ENCODE data around the gene PGGHG. TPM values are rescaled to one million over a fixed set of nuclear protein-coding genes. Genes with fewer than 3 reads are reported as not detected.
"Not testable (repeated sequence)": the region's sequence is repeated elsewhere in the genome, so short reads cannot be mapped to it uniquely, and the experiment has no call there.

PGGHG gene
- total RNA-seq, 2 donors from 2014 or later: 10.6 to 12.9 TPM

DNA sequence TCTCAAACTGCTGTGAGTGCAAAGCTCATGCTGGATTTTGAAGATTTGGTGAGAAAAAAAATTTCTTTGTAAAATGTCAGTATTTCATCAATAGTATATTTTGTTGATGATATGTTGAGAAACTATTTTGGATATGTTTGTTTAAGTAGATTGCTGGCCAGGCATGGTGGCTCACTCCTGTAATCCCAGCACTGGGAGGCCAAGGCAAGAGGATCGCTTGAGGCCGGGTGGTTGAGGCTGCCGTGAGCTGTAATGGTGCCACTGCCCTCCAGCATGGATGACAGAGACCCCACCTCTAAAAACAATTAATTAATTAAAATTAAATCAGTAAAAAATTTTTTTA, 38.6 kb downstream of the PGGHG start:
- no peaks in the 10 kb centered on the region for H3K27me3 ChIP-seq
- no peaks in the 10 kb centered on the region for H3K36me3 ChIP-seq
- intact Hi-C loops (cut with DNase I): no loop called here
- H3K4me1 ChIP-seq: peaks cover 5% of the 10 kb centered on the region
- TF ChIP-seq, protein P1, sequence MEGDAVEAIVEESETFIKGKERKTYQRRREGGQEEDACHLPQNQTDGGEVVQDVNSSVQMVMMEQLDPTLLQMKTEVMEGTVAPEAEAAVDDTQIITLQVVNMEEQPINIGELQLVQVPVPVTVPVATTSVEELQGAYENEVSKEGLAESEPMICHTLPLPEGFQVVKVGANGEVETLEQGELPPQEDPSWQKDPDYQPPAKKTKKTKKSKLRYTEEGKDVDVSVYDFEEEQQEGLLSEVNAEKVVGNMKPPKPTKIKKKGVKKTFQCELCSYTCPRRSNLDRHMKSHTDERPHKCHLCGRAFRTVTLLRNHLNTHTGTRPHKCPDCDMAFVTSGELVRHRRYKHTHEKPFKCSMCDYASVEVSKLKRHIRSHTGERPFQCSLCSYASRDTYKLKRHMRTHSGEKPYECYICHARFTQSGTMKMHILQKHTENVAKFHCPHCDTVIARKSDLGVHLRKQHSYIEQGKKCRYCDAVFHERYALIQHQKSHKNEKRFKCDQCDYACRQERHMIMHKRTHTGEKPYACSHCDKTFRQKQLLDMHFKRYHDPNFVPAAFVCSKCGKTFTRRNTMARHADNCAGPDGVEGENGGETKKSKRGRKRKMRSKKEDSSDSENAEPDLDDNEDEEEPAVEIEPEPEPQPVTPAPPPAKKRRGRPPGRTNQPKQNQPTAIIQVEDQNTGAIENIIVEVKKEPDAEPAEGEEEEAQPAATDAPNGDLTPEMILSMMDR (IDR thresholded peaks at IDR 0.05): no peak
- peak overlapping the region; percentile 69 for H3K27ac ChIP-seq
- DNase-seq: no peak
- H3K4me3 ChIP-seq: no peak overlapping the region
- H3K9ac ChIP-seq (ENCODE audit: low read depth in 2 of 2, low read length in 2 of 2): peak overlapping the region; percentile 58 to 64
- H3K9me3 ChIP-seq: no peaks in the 10 kb centered on the region

DNA sequence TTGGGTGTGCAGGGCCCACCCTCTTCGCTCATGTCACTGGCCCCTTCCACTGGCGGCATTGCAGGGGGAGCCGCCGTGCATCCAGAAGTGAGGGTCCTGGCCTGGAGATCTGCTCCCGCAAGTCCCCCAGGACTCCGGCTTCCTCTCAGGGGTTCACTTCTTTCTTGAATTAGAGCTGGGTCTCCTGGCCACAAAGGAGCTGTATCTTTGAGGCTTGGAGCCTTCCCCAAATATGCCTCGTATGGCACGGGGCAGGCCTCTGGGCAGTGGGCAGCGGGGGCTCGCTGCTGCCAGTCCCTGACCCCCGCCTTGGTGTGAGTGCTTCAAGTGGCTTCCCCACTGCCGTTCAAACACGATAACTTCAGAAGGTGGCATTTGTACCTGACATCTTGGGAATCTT, 39.1 kb downstream of the PGGHG start:
- H3K27ac ChIP-seq: no peak overlapping the region
- no peak overlapping the region for H3K4me3 ChIP-seq
- DNase-seq: no peak
- TF ChIP-seq, protein P1 (IDR thresholded peaks at IDR 0.05): no peak
- no peaks in the 10 kb centered on the region for H3K27me3 ChIP-seq
- no peak overlapping the region for H3K9ac ChIP-seq (ENCODE audit: low read depth in 2 of 2, low read length in 2 of 2)
- intact Hi-C loops (cut with DNase I): no loop called here
- H3K36me3 ChIP-seq: no peaks in the 10 kb centered on the region
- peaks cover 5% of the 10 kb centered on the region for H3K4me1 ChIP-seq
- H3K9me3 ChIP-seq: no peaks in the 10 kb centered on the region

DNA sequence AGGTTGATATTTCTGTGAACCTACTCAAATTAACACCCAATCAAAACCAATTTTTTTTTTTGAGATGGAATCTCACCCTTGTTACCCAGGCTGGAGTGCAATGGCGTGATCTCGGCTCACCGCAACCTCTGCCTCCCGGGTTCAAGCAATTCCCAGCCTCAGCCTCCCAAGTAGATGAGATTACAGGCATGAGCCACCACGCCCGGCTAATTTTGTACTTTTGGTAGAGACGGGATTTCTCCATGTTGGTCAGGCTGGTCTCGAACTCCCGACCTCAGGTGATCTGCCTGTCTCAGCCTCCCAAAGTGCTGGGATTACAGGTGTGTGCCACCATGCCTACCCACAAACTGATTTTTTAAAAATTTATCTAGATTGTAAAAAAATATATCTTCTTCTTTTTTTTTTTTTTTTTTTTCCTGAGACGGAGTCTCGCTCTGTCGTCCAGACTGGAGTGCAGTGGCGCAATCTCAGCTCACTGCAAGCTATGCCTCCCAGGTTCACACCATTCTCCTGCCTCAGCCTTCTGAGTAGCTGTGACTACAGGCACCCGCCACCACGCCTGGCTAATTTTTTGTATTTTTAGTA, 39.7 kb downstream of the PGGHG start:
- H3K27me3 ChIP-seq; intact Hi-C loops (cut with DNase I); H3K4me3 ChIP-seq; H3K36me3 ChIP-seq; H3K9me3 ChIP-seq; H3K4me1 ChIP-seq; DNase-seq; H3K27ac ChIP-seq; H3K9ac ChIP-seq (ENCODE audit: low read depth in 2 of 2, low read length in 2 of 2): not testable (repeated sequence)

DNA sequence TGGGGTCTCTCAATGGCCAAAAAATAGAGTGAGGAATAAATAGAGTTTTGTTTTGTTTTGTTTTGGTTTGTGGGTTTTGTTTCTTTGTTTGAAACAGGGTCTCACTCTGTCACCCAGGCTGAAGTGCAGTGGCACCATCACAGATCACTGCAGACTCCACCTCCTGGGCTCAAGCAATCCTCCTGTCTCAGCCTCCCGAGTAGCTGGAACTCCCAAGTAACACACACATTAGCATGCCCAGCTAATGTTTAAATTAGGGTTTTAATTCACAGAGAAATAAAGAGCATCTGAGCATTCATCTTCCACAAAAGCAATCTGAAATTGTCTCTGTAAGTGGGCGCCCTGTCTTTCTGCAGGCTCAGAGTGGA, 40.9 kb downstream of the PGGHG start:
- no peak for DNase-seq
- no peak overlapping the region for H3K9ac ChIP-seq (ENCODE audit: low read depth in 2 of 2, low read length in 2 of 2)
- TF ChIP-seq, protein P1 (IDR thresholded peaks at IDR 0.05): no peak
- no peak overlapping the region for H3K4me3 ChIP-seq
- peaks cover 5% of the 10 kb centered on the region for H3K4me1 ChIP-seq
- no peaks in the 10 kb centered on the region for H3K27me3 ChIP-seq
- H3K9me3 ChIP-seq: no peaks in the 10 kb centered on the region
- no peaks in the 10 kb centered on the region for H3K36me3 ChIP-seq
- no peak overlapping the region for H3K27ac ChIP-seq
- intact Hi-C loops (cut with DNase I): no loop called here

DNA sequence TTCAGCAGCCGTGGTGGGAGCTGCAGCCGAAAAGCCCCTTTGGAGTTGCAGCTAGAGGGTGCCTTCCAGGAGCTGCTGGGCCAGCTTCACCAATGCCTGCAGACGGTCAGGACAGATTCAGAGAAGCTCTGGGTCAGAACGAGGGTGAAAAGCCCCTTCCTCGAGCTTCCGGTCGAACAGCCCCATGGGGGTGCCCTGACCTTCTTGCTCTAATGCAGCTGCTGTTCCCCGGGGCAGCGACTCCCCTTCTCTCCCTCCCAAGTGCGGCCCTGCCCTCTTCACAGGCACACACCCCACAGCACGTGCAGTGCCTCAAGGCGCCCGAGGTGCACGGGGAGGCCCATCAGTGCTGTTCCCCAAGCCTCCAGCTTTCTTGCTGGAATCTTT, 41.4 kb downstream of the PGGHG start:
- DNase-seq: no peak

DNA sequence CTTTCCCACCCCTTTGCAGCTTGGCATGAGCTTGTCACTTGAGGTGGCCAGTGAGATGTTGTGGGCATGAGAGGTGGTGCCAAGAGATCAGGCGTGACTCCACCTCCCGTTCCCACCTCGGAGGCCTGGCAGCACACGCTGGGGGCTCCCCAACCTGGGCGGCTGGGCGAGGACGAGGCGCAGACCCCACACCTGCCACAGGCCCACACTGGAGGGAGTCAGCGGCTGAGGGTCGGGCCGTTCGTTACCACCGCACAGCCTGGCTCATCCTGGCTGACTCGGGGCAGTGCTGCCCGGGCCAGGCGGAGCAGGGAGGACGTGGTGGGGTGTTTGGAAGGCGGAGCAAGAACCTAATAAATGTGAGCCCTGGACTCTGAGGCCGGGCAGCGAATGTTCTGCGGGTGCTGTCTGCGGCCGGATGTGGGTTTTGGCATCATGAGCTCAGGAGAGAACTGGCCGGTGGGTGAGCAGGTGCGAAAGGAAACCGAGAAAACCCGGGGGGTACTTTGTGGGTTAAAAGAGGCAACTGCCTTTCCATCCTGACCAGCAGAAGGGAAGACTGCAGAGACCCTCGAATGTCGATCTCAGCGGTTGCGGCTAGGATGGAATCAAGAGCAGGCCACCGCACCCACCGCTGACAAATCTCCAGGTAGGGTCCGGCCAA, 41.9 kb downstream of the PGGHG start:
- H3K4me3 ChIP-seq: no peak overlapping the region
- no peak overlapping the region for H3K9ac ChIP-seq (ENCODE audit: low read depth in 2 of 2, low read length in 2 of 2)
- DNase-seq: peak; percentile 22
- intact Hi-C loops (cut with DNase I): no loop called here
- H3K27ac ChIP-seq: no peak overlapping the region
- no peaks in the 10 kb centered on the region for H3K27me3 ChIP-seq
- no peaks in the 10 kb centered on the region for H3K9me3 ChIP-seq
- H3K4me1 ChIP-seq: peaks cover 5% of the 10 kb centered on the region
- H3K36me3 ChIP-seq: no peaks in the 10 kb centered on the region
- TF ChIP-seq, protein P1 (IDR thresholded peaks at IDR 0.05): no peak

More for the DNA sequence above, 41.4 kb downstream of the PGGHG start:
- intact Hi-C loops (cut with DNase I): no loop called here
- no peak overlapping the region for H3K4me3 ChIP-seq
- H3K27me3 ChIP-seq: no peaks in the 10 kb centered on the region
- TF ChIP-seq, protein P1 (IDR thresholded peaks at IDR 0.05): no peak
- peaks cover 5% of the 10 kb centered on the region for H3K4me1 ChIP-seq
- no peak overlapping the region for H3K9ac ChIP-seq (ENCODE audit: low read depth in 2 of 2, low read length in 2 of 2)
- H3K27ac ChIP-seq: no peak overlapping the region
- H3K36me3 ChIP-seq: no peaks in the 10 kb centered on the region
- H3K9me3 ChIP-seq: no peaks in the 10 kb centered on the region
